Coronary artery (tissue), 2 donors: ENCODE measurements around the gene HECTD1.
"Not testable (repeated sequence)": the region's sequence is repeated elsewhere in the genome, so short reads cannot be mapped to it uniquely, and the experiment has no call there.

Experiments used
- DNase-seq: peaks from one replicate; pipeline ENCODE4 v3.0.0-alpha.2; 2017; ENCODE audit warnings: low spot score
- H3K27ac ChIP-seq, 2 donors: fragments of 200-600 bp; sonication (generic); one replicate each; pipeline ENCODE4 v1.5.1; 2016 to 2019
- H3K4me3 ChIP-seq: fragments of 200-600 bp; sonication (generic); 2 replicates; pipeline ENCODE4 v1.5.1; 2016; ENCODE audit warnings: mild to moderate bottlenecking, moderate library complexity
- CTCF ChIP-seq: fragments of 200-600 bp; sonication (generic); IDR thresholded peaks from one replicate; pipeline ENCODE4 v1.5.1; 2019; ENCODE audit warnings: antibody characterized with exemption

The HECTD1 gene

GRCh38 chr14:31090883-31091764 lies 116.5 kb downstream of the HECTD1 start:
- peak; percentile 76 for DNase-seq
- peak overlapping the region; percentile 72 to 87 for H3K27ac ChIP-seq
- no peak for TF ChIP-seq CTCF
- H3K4me3 ChIP-seq: no peak overlapping the region

- H3K27ac ChIP-seq, DNase-seq: not testable (repeated sequence)
Measured at GRCh38 chr14:31086466-31086865, 121.1 kb downstream of the HECTD1 start.

GRCh38 chr14:31085027-31085426 lies 122.6 kb downstream of the HECTD1 start:
- Histone ChIP-seq H3K27ac (no peak overlapping the region), H3K4me3 (no peak overlapping the region)
- DNase-seq: no peak
- no peak for TF ChIP-seq CTCF

More at GRCh38 chr14:31086466-31086865, 121.1 kb downstream of the HECTD1 start:
- not testable (repeated sequence) for H3K4me3 ChIP-seq

- no peak for DNase-seq
- Histone ChIP-seq H3K4me3 (no peak overlapping the region), H3K27ac (no peak overlapping the region)
- TF ChIP-seq CTCF: no peak
Measured at GRCh38 chr14:31084385-31084784, 123.2 kb downstream of the HECTD1 start.

GRCh38 chr14:31083781-31084180 lies 123.8 kb downstream of the HECTD1 start:
- no peak for TF ChIP-seq CTCF
- DNase-seq: no peak
- Histone ChIP-seq H3K27ac (no peak overlapping the region), H3K4me3 (no peak overlapping the region)

- no peak overlapping the region for H3K4me3 ChIP-seq
- no peak for DNase-seq
- no peak for TF ChIP-seq CTCF
- no peak overlapping the region for H3K27ac ChIP-seq
Measured at GRCh38 chr14:31080484-31080883, 127.1 kb downstream of the HECTD1 start.

GRCh38 chr14:31080056-31080455 lies 127.5 kb downstream of the HECTD1 start:
- no peak for DNase-seq
- TF ChIP-seq CTCF: no peak

More at GRCh38 chr14:31080056-31080455, 127.5 kb downstream of the HECTD1 start:
- Histone ChIP-seq H3K4me3 (no peak overlapping the region), H3K27ac (no peak overlapping the region)
